ENCODE results near the gene PRAMEF1.

- no peak for TF ChIP-seq CTCF (IDR thresholded peaks at IDR 0.05)
- no peak for TF ChIP-seq EP300 (IDR thresholded peaks at IDR 0.05)
Measured at GRCh38 chr1:12763479-12763878, 27.7 kb upstream of the PRAMEF1 start.
